Neural cell (in vitro differentiated cells): ENCODE data around the gene TPT1.

Source experiments
- CTCF ChIP-seq: fragments of 450-650 bp; IDR thresholded peaks from 2 replicates; pipeline ENCODE4 v1.5.1; 2014; ENCODE audit warnings: antibody characterized with exemption, mild to moderate bottlenecking, moderate library complexity; ENCODE audit not compliant: poor library complexity, severe bottlenecking
- RAD21 ChIP-seq: fragments of 450-650 bp; conservative IDR thresholded peaks from 2 replicates; pipeline ENCODE4 v1.6.1; 2014; ENCODE audit warnings: antibody characterized with exemption, mild to moderate bottlenecking, moderate library complexity
- SMC3 ChIP-seq: fragments of 450-650 bp; conservative IDR thresholded peaks from 2 replicates; pipeline ENCODE4 v1.6.1; 2014; ENCODE audit warnings: antibody characterized with exemption, mild to moderate bottlenecking, moderate library complexity; ENCODE audit not compliant: poor library complexity

DNA sequence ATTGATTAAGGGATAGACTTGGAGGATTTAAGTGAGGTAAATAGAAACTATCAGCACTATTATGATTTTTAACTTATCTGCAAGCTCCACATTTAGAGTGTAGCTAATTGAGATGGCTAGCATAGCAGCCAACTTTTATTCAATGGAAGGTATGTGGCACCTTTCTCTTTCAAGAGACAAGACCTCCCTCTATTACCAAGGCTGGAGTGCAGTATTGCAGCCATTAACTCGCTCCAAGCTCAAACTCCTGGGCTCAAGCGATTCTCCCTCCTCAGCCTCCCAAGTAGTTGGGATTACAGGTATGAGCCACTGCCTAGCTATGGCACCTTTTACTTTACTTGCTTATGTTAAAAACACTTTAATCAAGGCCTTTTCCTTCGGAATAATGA, 8.2 kb downstream of the TPT1 start:
- no peak for TF ChIP-seq CTCF
- no peak for TF ChIP-seq SMC3
- no peak for TF ChIP-seq RAD21
